GM21526 (cell line): ENCODE data around the gene CRYBA2.

Experiments used
- ATAC-seq: cut with Tn5 transposase; IDR thresholded peaks from one replicate; pipeline ENCODE4 v1.9.1; 2021; ENCODE audit warnings: moderate library complexity; ENCODE audit not compliant: unreplicated experiment, low FRiP score

Gene CRYBA2

DNA sequence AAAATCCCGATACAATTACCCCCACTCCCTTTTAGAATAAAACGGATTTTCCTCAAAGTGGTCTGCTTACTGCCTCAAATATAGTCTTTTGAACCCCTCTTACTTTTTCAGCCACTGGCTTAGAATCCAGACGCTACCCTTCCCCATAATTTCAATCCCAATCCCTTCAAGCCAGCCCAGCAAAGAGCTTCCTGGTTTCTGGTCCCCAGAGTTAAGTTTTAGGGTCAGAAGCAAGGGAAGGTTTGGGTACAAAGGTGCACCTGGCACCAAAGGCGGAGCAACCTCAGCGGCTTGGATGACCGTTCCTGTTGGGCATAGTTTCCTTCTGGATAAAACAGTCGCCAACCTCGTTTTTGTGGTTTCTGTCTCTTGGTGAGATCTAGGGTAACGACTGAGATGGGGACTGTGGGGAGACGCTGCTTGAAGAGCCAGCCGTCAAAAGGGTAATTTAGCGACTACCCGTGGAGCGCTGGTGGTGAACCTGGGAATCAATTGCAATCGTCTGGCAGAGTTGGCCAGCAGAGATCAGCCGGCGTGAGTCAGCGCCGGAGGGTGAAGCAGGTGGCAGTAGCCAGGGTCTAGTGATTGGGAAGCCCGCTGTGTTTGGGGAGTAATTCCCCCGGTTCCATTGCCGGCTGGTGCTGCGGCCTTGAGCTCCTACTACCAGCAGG lies 9.8 kb downstream of the CRYBA2 start:
- ATAC-seq, result no peak

DNA sequence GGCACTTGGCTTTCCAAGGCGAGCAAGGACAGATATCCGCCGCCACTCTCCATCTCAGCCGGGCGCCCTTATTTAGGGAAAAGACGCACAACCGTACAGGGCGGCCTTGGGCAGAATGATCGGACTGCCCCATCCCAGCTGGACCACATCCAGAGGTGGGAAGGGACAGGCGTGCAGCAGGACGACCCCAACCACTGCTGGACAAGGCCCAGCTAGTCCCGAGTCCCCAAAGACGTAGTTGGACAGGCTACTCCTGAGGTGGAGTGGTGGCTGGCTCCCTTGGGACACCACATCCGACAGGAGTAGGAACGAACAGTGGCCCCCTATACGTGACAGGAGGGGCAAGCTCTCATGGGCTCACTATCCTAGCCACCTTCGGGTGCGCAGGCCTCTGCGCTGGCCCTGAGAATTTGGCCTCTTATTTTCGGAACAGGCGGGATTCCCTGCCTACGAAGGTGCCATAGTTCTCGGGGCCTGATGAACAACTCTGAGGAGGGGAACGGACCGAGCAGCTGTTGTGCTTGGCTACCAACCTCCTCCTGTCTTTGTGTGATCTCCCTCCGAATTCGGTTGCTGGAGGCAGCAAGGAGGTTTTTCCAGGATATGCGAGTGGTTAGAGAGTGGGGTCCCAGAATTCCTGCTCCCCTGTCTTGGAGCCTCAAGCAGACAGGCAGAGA lies 10.5 kb downstream of the CRYBA2 start:
- ATAC-seq, result no peak

DNA sequence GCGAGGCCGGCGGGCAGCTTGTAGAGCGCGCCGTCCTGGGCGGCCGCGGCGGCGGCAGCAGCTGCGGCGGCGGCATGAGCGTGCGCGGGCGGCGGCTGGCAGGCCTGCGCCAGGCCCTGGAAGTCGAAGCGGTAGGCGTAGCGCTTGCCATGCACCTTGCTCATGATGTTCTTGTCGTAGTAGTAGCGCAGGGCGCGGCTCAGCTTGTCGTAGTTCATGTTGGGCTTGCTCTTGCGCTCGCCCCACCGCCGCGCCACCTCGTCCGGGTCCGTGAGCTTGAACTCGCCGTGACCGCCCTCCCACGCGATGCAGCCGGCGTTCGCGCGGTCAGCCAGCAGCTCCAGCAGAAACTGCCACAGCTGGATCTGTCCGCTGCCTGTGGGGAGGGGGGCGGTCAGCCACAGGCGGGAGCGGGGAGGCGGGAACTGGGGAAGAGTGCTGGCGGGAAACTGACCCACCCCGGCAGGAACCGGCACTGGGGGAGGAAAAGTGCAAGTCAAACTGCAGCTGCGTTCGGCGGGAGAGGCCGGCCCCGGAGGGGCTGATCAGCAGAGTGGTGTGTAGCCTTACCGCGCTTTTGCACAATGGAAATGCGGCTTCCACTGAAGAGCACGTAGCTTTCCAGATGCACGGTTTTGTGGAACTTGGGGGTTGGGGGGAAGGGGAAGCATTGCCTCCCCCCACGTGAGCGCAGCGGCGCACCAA lies 11.2 kb downstream of the CRYBA2 start:
- no peak for ATAC-seq

DNA sequence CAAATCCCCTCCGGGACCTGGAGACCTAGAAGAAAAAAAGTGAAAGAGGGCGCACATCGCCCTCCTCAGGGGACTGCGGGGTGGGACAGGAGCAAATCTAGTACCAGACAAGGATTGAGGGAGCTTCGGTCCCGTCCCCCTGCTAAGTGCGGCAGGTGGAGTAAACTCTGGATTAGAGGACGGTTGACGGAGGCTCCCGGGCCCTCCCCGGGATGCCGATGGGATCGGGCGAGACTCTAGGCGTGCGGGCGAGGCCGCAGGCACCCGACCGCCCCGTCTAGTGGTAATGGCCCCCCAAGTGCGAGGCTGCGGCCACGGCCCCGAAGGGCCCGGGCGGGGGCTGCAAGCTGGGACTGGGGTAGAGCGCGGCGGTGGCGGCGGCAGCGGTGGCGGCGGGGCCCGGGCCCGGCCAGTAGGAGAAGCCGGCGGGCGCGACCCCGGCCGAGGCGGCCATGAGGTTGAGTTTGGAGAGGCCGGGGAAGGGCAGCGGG lies 11.8 kb downstream of the CRYBA2 start:
- ATAC-seq, result no peak

DNA sequence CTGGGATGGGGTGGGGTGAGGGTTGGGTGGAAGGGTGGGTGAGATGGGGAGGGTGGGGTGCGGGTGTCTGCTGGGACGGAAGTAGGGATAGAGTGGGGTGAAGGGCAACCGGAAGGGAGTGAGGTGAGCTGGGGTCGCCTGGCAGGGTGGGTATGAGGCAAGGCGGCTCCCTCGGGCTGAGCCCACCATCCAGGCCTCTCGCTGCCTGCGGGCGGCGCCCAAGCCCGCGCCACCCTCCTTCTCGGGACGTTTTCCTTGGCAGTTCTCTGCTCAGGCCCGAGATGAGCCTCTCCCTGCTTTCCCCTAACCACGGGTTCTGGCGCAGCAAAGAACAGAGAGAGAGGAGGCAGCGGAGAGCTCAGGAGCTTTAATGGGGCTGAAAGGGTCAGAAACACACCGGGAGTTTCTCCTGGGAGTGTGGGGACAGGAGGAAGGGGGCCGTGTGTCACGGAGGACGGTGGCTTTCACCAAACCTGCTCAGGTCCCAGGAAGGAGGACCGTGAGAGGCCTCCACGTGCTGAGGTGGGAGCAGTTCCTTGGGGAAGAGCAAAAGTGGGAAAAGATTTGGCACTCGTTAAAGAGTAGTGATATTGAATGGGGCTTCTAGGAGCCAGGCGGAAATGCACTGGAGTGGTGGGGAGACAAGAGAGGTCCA lies 12.4 kb downstream of the CRYBA2 start:
- no peak for ATAC-seq

DNA sequence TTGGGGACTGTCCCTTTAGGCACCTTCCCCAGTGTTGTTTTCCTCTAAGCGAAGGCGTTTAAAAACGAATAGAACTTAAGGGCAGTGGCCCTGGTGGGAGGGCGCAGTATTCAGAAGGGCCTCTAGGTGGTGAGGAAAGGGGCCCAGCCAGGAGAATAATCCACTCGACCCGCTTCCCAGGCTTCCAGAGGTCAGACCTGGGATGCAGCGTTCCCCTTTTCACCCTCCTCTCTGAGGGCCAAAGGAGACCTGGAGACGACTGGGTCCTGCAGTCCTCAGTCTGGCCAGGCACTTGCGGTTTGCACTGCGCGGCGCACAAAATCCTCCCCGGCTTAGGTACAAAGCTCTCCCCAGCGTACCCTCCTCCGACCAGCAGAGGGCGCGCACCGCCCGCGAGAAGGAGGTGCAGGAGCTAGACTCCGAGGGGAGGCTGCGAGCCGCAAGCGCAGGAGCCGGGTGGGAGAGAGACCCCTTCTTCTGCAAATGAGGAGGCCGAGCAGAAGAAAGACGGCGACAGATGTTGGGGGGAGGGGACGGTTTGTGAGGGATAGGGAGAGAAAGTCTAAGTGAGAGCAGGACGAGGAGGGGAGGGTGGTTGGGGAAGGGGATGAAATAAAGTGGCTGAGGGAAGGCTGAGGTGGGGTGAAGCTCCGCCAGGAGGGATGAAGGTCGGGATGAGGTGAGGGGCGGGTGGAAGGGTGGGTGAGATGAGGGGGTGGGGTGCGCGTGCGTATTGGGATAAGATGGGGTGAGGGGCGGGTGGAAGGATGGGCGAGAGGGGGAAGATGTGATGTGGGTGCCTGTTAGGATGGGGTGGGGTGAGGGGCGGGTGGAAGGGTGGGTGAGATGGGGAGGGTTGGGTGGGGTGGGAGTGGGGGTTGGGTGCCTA lies 13.1 kb downstream of the CRYBA2 start:
- peak; percentile 75 for ATAC-seq

DNA sequence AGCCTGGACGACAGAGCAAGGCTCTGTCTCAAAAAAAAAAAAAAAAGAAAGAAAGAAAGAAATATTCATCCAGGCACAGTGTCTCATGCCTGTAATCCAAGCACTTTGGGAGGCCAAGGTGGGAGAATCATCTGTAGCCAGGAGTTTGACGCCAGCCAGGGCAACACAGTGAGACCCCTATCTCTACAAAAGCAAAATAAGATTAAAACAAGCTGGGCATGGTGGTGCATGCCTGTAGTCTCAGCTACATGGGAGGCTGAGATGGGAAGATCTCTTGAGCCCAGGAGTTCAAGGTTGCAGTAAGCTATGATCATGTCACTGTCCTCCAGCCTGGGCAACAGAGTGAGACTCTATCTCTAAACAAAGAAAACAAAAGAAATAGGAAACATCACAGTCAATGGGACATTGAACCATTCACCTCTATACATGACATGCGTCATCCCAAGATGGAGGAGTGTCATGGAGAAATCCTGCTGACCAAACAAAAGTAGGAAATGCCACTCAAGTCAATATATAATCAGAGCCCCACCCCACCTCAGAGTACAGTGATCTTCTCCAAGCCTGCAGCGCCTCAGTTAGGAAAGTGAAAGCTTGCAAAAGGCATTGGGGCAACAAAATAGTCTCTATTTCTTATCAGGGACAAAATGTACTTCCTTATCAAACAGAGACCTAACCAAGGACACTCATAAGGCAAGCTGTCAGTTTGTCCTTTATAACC lies 18.0 kb downstream of the CRYBA2 start:
- ATAC-seq, result no peak

DNA sequence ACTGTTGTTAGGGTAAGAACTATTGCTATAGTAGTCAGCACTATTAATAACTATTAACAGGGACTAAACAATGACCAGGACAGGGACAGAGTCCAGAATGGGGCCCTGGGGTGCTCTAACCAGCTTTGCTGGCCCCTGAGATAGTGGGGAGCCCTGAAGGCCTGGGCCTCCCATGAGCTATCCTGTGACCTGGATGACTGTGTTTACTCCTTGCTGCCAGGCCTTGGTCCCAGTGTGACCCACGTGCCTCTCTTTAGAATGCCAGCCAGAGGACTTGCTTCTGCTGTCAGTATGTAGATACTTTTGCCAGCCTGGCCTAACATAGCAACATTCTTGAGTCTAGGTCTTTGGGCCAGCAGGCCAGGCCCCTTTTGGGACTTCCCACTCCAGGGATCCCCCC lies 22.3 kb downstream of the CRYBA2 start:
- ATAC-seq, result no peak

DNA sequence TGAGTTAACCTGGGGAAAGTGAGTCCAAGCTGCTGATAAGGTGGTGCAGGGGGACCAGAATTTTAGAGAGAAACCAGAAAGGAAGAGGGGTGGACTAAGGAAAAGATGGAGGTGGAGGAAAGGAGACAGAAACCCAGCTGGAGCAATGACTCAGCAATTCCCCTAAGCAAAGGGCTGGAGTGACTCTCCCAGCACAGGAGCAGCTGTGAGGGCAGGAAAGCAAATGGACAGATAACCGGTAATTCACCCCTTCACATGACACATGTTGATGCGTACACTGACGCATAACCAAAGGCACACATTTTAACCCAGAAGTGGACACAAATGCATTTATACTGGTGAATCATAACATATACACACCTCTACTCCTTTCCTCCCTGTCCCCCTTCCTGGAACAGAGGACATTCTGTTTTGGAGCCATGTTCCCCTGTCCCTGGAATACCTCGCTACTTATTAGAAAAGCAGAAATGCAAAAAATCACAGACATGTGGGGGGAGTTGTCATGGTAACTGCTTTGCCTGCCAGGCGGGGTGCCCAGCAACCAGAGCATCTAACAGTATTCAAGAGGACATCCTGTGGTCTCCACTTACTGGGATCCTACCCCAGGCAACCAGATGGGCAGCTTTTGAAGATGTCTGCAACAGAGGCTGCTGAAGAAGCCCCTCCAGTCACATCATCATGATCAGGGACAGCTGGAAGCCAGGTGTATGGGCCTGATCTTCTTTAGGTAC lies 29.0 kb downstream of the CRYBA2 start:
- no peak for ATAC-seq

DNA sequence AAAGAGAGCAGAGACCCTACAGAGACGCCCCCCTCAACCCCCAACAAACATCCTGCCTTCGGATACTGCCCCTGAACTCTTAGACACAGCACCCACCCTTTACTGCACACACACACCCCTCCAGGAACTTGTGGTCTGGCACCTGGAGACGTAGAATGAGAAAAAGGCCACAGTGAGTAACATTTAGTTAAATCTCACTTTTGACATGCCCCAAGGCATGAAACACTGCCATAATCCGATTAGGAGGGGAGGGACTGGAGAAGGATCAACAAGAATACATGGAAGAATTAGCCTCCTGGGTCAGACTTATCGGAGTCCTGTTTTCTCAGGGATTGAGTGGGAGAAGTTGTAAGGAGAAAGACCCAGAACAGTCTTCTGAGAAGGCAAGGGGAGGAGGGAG lies 29.6 kb downstream of the CRYBA2 start:
- no peak for ATAC-seq

DNA sequence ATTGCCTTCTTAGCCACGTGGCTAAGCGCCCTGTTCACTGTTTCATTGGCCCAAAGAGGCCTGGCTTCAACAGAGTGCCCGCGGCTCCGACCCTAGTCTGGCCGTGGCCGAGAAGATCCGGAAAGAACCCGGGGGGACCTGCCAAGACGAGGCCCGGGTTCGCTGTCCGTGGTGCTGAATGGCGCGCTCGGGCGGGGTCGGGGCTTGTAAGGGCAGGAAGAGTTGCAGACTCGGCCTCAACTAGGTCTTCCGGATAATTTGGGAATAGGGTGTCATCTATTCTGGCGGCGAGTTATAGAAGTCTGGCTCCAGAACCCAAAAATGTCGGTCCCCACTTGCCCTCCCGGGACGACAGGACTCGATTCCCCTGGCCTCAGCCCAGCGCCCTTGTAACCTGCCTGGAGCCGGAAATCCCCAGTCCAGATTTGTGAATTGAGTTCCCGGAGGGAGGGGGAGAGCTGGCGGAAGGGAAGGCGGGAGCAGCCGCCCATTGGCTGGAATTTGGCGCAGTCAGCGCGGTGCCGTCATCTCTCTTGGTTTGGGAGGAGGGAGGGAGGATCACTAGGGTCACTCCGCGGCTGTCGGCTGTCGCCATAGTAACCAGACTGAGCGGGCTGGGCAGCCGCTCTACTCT lies 30.2 kb downstream of the CRYBA2 start:
- ATAC-seq, result no peak

DNA sequence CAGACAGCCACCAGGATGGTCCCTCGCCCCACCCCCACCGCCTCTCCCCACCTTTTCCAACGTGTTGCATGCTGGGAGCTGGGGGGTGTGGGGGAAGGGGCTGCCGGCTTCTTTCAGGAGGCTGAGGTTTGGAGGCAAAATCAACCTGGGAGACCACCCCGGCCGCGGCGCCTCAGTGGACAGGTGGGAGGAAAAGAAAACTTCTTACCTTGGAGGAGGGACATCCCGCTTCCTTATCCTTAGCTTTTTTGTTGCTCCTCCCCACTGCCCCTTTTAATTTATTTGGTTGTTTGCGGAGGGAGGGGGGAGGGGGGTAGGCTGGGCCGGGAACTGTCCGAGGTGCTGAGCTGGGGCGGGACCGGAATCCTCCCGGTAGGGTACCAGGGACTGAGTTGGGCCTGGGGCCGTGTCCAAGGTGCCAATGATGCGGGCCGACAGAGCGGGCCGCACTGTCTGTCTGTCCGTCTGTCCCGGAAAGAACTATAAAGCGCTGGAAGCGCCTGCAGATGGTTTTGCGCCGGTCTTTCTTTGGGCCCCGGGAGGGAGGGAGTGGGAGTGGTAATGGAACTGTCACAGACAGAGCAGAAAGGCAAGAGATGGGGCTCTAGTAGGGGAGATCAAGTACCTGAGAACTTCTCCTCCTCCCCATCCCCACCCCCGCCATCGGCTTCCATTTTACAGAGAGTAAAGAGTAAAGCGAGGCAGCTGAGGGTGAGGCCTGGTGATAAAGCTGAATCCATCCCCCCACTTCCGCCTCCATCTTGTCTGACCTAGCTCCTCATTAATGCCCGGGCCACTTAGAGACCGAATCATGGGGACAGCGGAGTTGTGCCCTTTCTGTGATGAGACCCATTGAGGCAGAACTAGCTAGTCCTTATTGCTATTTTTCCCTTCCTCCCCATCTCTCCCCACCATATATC lies 31.3 kb downstream of the CRYBA2 start:
- ATAC-seq, result no peak

DNA sequence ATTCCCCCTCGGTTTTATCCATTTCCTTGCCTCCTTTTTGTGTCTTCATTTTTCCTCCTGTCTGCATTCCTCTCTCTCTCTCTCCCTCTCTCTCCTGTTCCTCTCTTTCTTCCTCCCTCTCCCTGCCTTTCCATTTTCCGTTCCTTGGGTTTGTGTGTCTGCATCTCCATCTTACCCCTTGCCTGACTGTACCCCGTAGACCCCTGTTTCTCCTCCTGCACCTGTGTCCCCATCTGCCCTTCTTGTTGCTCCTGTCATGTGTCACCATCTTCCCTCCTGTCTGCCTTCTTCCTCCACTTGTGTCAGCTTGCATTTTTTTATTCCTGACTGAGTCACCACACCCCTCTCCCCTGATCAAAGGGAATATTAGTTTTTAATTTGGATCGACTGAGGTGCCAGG lies 32.0 kb downstream of the CRYBA2 start:
- no peak for ATAC-seq

DNA sequence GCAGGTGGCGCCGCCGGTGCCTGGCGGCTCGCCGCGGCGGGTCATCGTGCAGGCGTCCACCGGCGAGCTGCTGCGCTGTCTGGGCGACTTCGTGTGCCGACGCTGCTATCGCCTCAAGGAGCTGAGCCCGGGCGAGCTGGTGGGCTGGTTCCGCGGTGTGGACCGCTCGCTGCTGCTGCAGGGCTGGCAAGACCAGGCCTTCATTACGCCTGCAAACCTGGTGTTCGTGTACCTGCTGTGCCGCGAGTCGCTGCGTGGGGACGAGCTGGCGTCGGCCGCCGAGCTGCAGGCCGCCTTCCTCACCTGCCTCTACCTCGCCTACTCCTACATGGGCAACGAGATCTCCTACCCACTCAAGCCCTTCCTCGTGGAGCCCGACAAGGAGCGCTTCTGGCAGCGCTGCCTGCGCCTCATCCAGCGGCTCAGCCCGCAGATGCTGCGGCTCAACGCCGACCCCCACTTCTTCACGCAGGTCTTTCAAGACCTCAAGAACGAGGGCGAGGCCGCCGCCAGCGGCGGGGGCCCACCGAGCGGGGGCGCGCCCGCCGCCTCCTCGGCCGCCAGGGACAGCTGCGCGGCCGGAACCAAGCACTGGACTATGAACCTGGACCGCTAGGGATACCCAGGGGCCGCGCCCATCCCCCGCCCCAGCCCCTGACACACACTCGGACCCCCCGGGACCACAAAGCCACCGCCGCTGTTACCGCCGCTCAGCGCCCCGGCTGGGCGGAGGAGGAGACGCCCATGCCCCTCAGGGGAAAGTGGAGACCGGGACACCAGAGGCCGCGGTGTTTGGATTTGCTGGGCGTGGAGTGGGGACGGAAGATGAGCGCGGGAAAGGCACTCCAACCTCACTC lies 32.7 kb downstream of the CRYBA2 start:
- no peak for ATAC-seq

DNA sequence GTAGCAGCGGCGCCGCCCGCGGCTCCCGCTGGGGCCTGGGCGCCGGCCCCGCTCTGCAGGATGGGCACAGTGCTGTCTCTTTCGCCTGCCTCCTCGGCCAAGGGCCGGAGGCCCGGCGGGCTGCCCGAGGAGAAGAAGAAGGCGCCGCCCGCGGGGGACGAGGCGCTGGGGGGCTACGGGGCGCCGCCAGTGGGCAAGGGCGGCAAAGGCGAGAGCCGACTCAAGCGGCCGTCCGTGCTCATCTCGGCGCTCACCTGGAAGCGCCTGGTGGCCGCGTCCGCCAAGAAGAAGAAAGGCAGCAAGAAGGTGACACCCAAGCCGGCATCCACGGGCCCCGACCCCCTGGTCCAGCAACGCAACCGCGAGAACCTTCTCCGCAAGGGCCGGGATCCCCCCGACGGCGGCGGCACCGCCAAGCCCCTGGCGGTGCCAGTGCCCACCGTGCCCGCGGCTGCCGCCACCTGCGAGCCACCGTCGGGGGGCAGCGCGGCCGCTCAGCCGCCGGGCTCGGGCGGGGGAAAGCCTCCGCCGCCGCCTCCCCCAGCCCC lies 33.4 kb downstream of the CRYBA2 start:
- ATAC-seq, result no peak

DNA sequence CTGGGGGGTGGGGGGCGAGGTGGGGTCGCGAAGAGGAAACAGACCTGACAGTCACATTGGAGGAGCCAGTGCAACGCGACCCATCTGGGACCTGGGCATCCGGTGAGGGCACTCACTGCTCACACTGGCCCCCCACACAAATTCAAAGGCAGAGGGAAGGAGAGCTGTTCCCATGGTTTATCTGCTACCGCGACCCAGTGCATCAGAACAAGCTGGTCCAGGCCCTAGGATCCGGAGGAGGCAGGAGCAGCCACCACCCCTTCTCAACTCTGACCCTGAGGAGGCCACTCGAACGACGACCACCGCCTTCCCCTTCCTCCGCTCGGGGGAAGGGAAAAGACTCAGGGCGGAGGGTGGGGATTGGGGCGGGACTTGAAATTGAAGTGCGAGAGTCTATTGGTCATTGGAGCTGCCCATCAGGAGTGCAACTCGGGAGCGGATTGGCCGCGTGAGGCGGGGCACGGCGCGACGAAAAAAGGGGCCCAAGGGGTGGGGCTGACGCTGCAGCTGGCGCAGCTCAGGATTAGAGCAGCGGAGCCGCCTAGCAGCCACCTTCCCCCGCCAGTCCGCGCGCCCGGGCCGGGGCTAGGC lies 34.0 kb downstream of the CRYBA2 start, which contains the start of gene CDK5R2:
Gene CDK5R2, plus strand, starts transcription at position 526 of the 591 bp plus-strand sequence. CDS start 155 bp downstream, outside the sequence.
- ATAC-seq, result peak; percentile 93
